Osteoblast (primary cell): ENCODE results near the gene MACF1. TPM values are rescaled to one million over a fixed set of nuclear protein-coding genes. Genes with fewer than 3 reads are reported as not detected.

Experiments used
- DNase-seq: peaks from one replicate; pipeline ENCODE4 v3.0.0; 2011; ENCODE audit warnings: low spot score, mixed read lengths; ENCODE audit not compliant: insufficient read length; ENCODE audit errors: missing footprints
- H2AFZ ChIP-seq: 2 replicates; pipeline ENCODE4 v1.6.0; 2011; ENCODE audit warnings: mild to moderate bottlenecking, low read length
- H3K27ac ChIP-seq: 2 replicates; pipeline ENCODE4 v1.5.1; 2011; ENCODE audit warnings: mild to moderate bottlenecking, low read depth, low read length, moderate library complexity
- H3K27me3 ChIP-seq: 2 replicates; pipeline ENCODE4 v1.6.0; 2012; ENCODE audit warnings: mild to moderate bottlenecking, control low read depth, inconsistent platforms, low read length, moderate library complexity; ENCODE audit not compliant: insufficient read depth
- H3K36me3 ChIP-seq: 2 replicates; pipeline ENCODE4 v1.5.1; 2011; ENCODE audit warnings: mild to moderate bottlenecking, low read length, control low read depth, moderate library complexity; ENCODE audit not compliant: insufficient read depth
- H3K4me1 ChIP-seq: 2 replicates; pipeline ENCODE4 v1.5.1; 2011; ENCODE audit warnings: mild to moderate bottlenecking, low read length, control low read depth, moderate library complexity; ENCODE audit not compliant: insufficient read depth
- H3K4me2 ChIP-seq: 2 replicates; pipeline ENCODE4 v1.6.0; 2011; ENCODE audit warnings: mild to moderate bottlenecking, low read length; ENCODE audit not compliant: insufficient read depth
- H3K4me3 ChIP-seq: fragments of 200-600 bp; sonication (generic); 3 replicates; pipeline ENCODE4 v1.5.1; 2012; ENCODE audit warnings: mild to moderate bottlenecking, low read length, inconsistent platforms; ENCODE audit not compliant: insufficient read depth
- H3K79me2 ChIP-seq: 2 replicates; pipeline ENCODE4 v1.6.0; 2012; ENCODE audit warnings: mild to moderate bottlenecking, low read length, control low read depth, inconsistent platforms; ENCODE audit not compliant: insufficient read depth
- H3K9me3 ChIP-seq: 2 replicates; pipeline ENCODE4 v1.5.1; 2011; ENCODE audit warnings: low read depth, low read length, control low read depth
- H4K20me1 ChIP-seq: 2 replicates; pipeline ENCODE4 v1.6.0; 2012; ENCODE audit warnings: mild to moderate bottlenecking, low read length, control low read depth; ENCODE audit not compliant: insufficient read depth
- total RNA-seq: library from RNA; depleted of rRNA; stranded (reverse); fragments of >200 nt; gene quantifications from 2 replicates; pipeline ENCODE4 v1.2.3, GENCODE V29; 2012
- TF ChIP-seq, protein P1 (sequence below): IDR thresholded peaks from 2 replicates; pipeline ENCODE4 v1.5.1; 2011; ENCODE audit warnings: mild to moderate bottlenecking, low read depth, low read length, moderate library complexity; ENCODE audit errors: extremely low read depth

The MACF1 gene
- total RNA-seq, 1 donor, result 424 TPM

DNA sequence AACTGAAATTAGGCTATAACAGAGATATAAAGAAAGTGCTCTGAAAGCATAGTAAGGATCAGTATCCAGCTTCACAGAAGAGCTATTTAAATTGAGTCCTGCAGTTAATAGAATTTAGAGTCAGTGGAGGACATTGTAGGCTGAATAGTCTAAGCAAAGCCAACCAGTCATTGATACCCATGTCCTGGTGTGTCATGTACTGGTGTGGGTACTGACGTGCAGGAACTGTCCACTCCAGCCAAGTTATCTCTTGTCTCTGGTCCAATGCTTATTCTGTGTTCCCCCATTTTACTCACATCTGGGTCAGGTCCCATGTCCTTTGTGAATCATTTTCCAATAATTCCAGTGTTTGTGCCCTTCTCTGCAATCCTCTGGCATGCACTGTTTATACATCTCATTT, 90.0 kb downstream of the MACF1 start:
- H3K4me2 ChIP-seq, result no peak overlapping the region
- no peaks in the 10 kb centered on the region for H3K27me3 ChIP-seq
- no peak overlapping the region for H3K4me3 ChIP-seq
- no peaks in the 10 kb centered on the region for H3K79me2 ChIP-seq
- peak overlapping the region; percentile 57 for H3K27ac ChIP-seq
- DNase-seq, result no peak
- peaks cover 63% of the 10 kb centered on the region for H3K36me3 ChIP-seq
- H4K20me1 ChIP-seq, result peaks cover 7% of the 10 kb centered on the region
- no peak overlapping the region for H2AFZ ChIP-seq
- H3K4me1 ChIP-seq, result peaks cover 26% of the 10 kb centered on the region
- TF ChIP-seq, protein P1, sequence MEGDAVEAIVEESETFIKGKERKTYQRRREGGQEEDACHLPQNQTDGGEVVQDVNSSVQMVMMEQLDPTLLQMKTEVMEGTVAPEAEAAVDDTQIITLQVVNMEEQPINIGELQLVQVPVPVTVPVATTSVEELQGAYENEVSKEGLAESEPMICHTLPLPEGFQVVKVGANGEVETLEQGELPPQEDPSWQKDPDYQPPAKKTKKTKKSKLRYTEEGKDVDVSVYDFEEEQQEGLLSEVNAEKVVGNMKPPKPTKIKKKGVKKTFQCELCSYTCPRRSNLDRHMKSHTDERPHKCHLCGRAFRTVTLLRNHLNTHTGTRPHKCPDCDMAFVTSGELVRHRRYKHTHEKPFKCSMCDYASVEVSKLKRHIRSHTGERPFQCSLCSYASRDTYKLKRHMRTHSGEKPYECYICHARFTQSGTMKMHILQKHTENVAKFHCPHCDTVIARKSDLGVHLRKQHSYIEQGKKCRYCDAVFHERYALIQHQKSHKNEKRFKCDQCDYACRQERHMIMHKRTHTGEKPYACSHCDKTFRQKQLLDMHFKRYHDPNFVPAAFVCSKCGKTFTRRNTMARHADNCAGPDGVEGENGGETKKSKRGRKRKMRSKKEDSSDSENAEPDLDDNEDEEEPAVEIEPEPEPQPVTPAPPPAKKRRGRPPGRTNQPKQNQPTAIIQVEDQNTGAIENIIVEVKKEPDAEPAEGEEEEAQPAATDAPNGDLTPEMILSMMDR, result no peak
- no peaks in the 10 kb centered on the region for H3K9me3 ChIP-seq

DNA sequence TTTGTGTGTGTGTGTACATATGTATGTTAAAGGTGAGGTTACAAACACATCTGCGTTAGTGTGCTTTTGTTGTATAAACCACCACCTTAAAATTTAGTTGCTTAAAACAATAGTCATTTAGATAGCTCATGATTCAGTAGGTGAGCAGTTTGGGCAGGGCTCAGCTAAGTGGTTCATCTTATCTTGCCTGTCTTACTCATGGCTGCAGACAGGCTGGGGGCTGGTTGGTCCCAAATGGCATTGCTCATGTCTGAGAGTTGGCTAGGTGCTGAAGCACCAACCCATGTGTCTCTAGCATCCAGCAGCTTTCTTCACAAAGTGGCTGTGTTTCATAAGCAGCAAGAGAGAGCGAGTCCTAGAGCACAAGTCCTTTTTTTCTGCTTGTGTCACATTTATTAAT, 91.4 kb downstream of the MACF1 start:
- Histone ChIP-seq H3K4me1 (peaks cover 26% of the 10 kb centered on the region), H3K27ac (no peak overlapping the region), H2AFZ (no peak overlapping the region), H3K36me3 (peaks cover 69% of the 10 kb centered on the region), H3K9me3 (no peaks in the 10 kb centered on the region), H3K4me3 (no peak overlapping the region), H4K20me1 (peaks cover 7% of the 10 kb centered on the region), H3K27me3 (no peaks in the 10 kb centered on the region), H3K79me2 (no peaks in the 10 kb centered on the region), H3K4me2 (no peak overlapping the region)
- TF ChIP-seq, protein P1, result no peak
- DNase-seq, result no peak

DNA sequence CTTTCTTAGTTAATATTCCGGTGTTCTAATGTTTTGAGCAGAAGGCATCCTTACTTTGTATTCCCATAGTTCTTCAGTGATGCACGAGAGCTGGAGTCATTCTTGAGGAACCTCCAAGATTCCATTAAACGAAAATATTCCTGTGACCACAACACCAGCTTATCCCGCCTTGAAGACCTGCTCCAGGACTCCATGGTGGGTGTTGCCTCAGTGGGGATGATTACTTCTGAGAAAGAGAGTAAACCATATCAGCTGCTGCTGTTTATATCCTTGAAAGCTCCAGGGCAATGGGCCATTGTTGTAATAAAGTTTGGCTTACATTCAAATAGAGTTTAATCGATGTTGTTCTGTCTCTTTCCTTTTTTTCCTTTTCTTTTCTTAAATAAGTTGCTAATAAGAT, 93.1 kb downstream of the MACF1 start:
- TF ChIP-seq, protein P1, result no peak
- Histone ChIP-seq H3K79me2 (no peaks in the 10 kb centered on the region), H2AFZ (no peak overlapping the region), H4K20me1 (peaks cover 7% of the 10 kb centered on the region), H3K4me1 (peaks cover 26% of the 10 kb centered on the region), H3K4me2 (no peak overlapping the region), H3K36me3 (peaks cover 60% of the 10 kb centered on the region), H3K4me3 (no peak overlapping the region), H3K27ac (no peak overlapping the region), H3K27me3 (no peaks in the 10 kb centered on the region), H3K9me3 (no peaks in the 10 kb centered on the region)
- no peak for DNase-seq

DNA sequence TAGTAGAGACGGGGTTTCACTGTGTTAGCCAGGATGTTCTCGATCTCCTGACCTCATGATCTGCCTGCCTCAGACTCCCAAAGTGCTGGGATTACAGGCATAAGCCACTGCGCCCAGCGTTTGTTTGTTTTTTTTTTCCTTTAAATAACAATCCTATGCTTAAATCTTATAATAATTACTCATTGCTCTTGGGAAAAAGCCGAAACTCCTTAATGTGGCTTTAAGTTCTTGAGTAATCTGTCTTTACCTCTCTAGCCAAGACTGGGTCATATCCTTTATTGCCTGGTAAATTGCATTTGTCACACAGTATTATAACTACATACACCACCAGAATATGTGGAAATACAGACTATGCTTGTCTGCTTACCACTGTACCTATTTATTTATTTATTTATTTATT, 97.1 kb downstream of the MACF1 start:
- Histone ChIP-seq H3K79me2 (no peaks in the 10 kb centered on the region), H3K36me3 (peaks cover 41% of the 10 kb centered on the region), H3K9me3 (peaks cover 2% of the 10 kb centered on the region), H2AFZ (no peak overlapping the region), H3K27ac (no peak overlapping the region), H4K20me1 (peaks cover 2% of the 10 kb centered on the region), H3K4me3 (no peak overlapping the region), H3K4me1 (no peaks in the 10 kb centered on the region), H3K4me2 (no peak overlapping the region), H3K27me3 (no peaks in the 10 kb centered on the region)
- TF ChIP-seq, protein P1, result no peak
- peak; percentile 71 for DNase-seq
